Peyer's patch (tissue), 4 donors: ENCODE data around the gene LRRTM1. TPM values are rescaled to one million over a fixed set of nuclear protein-coding genes. Genes with fewer than 3 reads are reported as not detected.
A peak's percentile ranks its signal among the peaks of the same experiment; 100 is the strongest.

Experiments used
- DNase-seq, 3 donors: peaks; one replicate each; pipeline ENCODE4 v3.0.0-alpha.2; 2017 to 2019
- H3K27ac ChIP-seq, 4 donors: fragments of 200-600 bp; sonication (generic); one replicate each; pipeline ENCODE4 v1.5.1; 2016 to 2019
- H3K27me3 ChIP-seq, 2 donors: fragments of 200-600 bp; sonication (generic); one replicate each; pipeline ENCODE4 v1.5.1; 2019
- H3K36me3 ChIP-seq, 3 donors: fragments of 200-600 bp; sonication (generic); one replicate each; pipeline ENCODE4 v1.5.1; 2016 to 2019
- H3K4me1 ChIP-seq, 4 donors: fragments of 200-600 bp; sonication (generic); one replicate each; pipeline ENCODE4 v1.5.1; 2016 to 2019
- H3K4me3 ChIP-seq, 4 donors: fragments of 200-600 bp; sonication (generic); 1 replicate in 3 of 4; 2 replicates in 1 of 4; pipeline ENCODE4 v1.5.1; 2016 to 2019; ENCODE audit warnings: mild to moderate bottlenecking in 1 of 4
- H3K9me3 ChIP-seq, 4 donors: fragments of 200-600 bp; sonication (generic); one replicate each; pipeline ENCODE4 v1.5.1; 2016 to 2019; ENCODE audit warnings: mild to moderate bottlenecking in 1 of 4
- CTCF ChIP-seq, 6 experiments: fragments of 450-650 bp in 4 of 6; fragments of 200-600 bp in 2 of 6; sonication (generic) in 1 of 6; IDR thresholded peaks; one replicate each; pipeline ENCODE4 v1.5.1; 2017 to 2019; ENCODE audit warnings: antibody characterized with exemption in 6 of 6, mild to moderate bottlenecking in 3 of 6, moderate library complexity in 1 of 6
- POLR2A ChIP-seq, 2 donors: fragments of 450-650 bp; IDR thresholded peaks; one replicate each; pipeline ENCODE4 v1.5.1; 2017; ENCODE audit warnings: antibody characterized with exemption in 2 of 2, mild to moderate bottlenecking in 2 of 2, moderate library complexity in 2 of 2
- total RNA-seq, 4 donors: library from RNA; depleted of rRNA; stranded (reverse); fragments of >200 nt; gene quantifications; one replicate each; pipeline ENCODE4 v1.1.0, GENCODE V29; 2016

Gene LRRTM1
- not detected for total RNA-seq

GRCh38 chr2:80303909-80304837 lies at the start of gene LRRTM1:
LRRTM1 (minus strand) TSS chr2:80304752; CDS start chr2:80303819, 933 bp downstream.
- Histone ChIP-seq H3K27ac (no peak within 1 kb of the TSS), H3K4me3 (peak within 1 kb of the TSS in 2 of 4 donors; percentile 33 to 41)

GRCh38 chr2:80351231-80351630 lies 46.7 kb upstream of the LRRTM1 start:
- H3K27me3 ChIP-seq, result no peaks in the 10 kb centered on the region
- no peaks in the 10 kb centered on the region for H3K9me3 ChIP-seq
- TF ChIP-seq POLR2A (IDR thresholded peaks at IDR 0.05) (no peak), CTCF (IDR thresholded peaks at IDR 0.05) (no peak)
- H3K4me1 ChIP-seq, result no peaks in the 10 kb centered on the region
- H3K36me3 ChIP-seq, result no peaks in the 10 kb centered on the region
- H3K27ac ChIP-seq, result no peak overlapping the region
- H3K4me3 ChIP-seq, result no peak overlapping the region
- no peak for DNase-seq

More at GRCh38 chr2:80303909-80304837, at the start of gene LRRTM1:
- Histone ChIP-seq H3K27me3 (peaks cover 0 to 17% of the 10 kb centered on the region in 2 donors), H3K9me3 (no peaks in the 10 kb centered on the region), H3K4me1 (peaks cover 0 to 6% (median 0%) of the 10 kb centered on the region in 4 donors), H3K36me3 (no peaks in the 10 kb centered on the region)
- no peak for DNase-seq
- TF ChIP-seq CTCF (IDR thresholded peaks at IDR 0.05) (no peak), POLR2A (IDR thresholded peaks at IDR 0.05) (no peak)

- H3K27me3 ChIP-seq, result no peaks in the 10 kb centered on the region
- DNase-seq, result no peak
- no peaks in the 10 kb centered on the region for H3K4me1 ChIP-seq
- TF ChIP-seq CTCF (IDR thresholded peaks at IDR 0.05) (no peak), POLR2A (IDR thresholded peaks at IDR 0.05) (no peak)
- no peak overlapping the region for H3K4me3 ChIP-seq
- H3K9me3 ChIP-seq, result no peaks in the 10 kb centered on the region
- no peaks in the 10 kb centered on the region for H3K36me3 ChIP-seq
- H3K27ac ChIP-seq, result no peak overlapping the region
Measured at GRCh38 chr2:80348953-80349352, 44.4 kb upstream of the LRRTM1 start.

GRCh38 chr2:80348078-80348477 lies 43.5 kb upstream of the LRRTM1 start:
- no peak overlapping the region for H3K27ac ChIP-seq
- H3K4me1 ChIP-seq, result no peaks in the 10 kb centered on the region
- H3K4me3 ChIP-seq, result no peak overlapping the region
- H3K36me3 ChIP-seq, result no peaks in the 10 kb centered on the region
- DNase-seq, result no peak
- no peak for TF ChIP-seq CTCF (IDR thresholded peaks at IDR 0.05)
- no peak for TF ChIP-seq POLR2A (IDR thresholded peaks at IDR 0.05)
- H3K9me3 ChIP-seq, result no peaks in the 10 kb centered on the region
- no peaks in the 10 kb centered on the region for H3K27me3 ChIP-seq

- no peak overlapping the region for H3K4me3 ChIP-seq
- no peak for TF ChIP-seq CTCF (IDR thresholded peaks at IDR 0.05)
- no peak for TF ChIP-seq POLR2A (IDR thresholded peaks at IDR 0.05)
- H3K27ac ChIP-seq, result no peak overlapping the region
- H3K4me1 ChIP-seq, result no peaks in the 10 kb centered on the region
- no peaks in the 10 kb centered on the region for H3K27me3 ChIP-seq
- no peaks in the 10 kb centered on the region for H3K9me3 ChIP-seq
- no peak for DNase-seq
- H3K36me3 ChIP-seq, result no peaks in the 10 kb centered on the region
Measured at GRCh38 chr2:80340022-80340421, 35.5 kb upstream of the LRRTM1 start.
